ENCODE measurements around the gene BCL2L12.

The BCL2L12 gene

GRCh38 chr19:49679771-49680413 is 14.2 kb downstream of the BCL2L12 start:
- in situ Hi-C loops (cut with HindIII; ENCODE audit: low sequenced_read_pairs) = no loop called here
- DNase-seq (ENCODE audit: low read depth) = no peak
- no peak for TF ChIP-seq CTCF (IDR thresholded peaks at IDR 0.05; ENCODE audit: low read depth, low read length, missing control alignments)
- H3K4me3 ChIP-seq (ENCODE audit: low read depth, low read length) = peak overlapping the region; percentile 14

GRCh38 chr19:49680421-49681351 is 15.0 kb downstream of the BCL2L12 start:
- TF ChIP-seq CTCF (IDR thresholded peaks at IDR 0.05; ENCODE audit: low read depth, low read length, missing control alignments) = peak; percentile 100
- peak overlapping the region; percentile 14 for H3K4me3 ChIP-seq (ENCODE audit: low read depth, low read length)
- in situ Hi-C loops (cut with HindIII; ENCODE audit: low sequenced_read_pairs) = no loop called here
- peak; percentile 67 for DNase-seq (ENCODE audit: low read depth)

- no peak overlapping the region for H3K4me3 ChIP-seq (ENCODE audit: low read depth, low read length)
- in situ Hi-C loops (cut with HindIII; ENCODE audit: low sequenced_read_pairs) = no loop called here
- DNase-seq (ENCODE audit: low read depth) = no peak
- no peak for TF ChIP-seq CTCF (IDR thresholded peaks at IDR 0.05; ENCODE audit: low read depth, low read length, missing control alignments)
Measured at GRCh38 chr19:49681830-49682229, 16.1 kb downstream of the BCL2L12 start.

- no peak for DNase-seq (ENCODE audit: low read depth)
- in situ Hi-C loops (cut with HindIII; ENCODE audit: low sequenced_read_pairs) = no loop called here
- TF ChIP-seq CTCF (IDR thresholded peaks at IDR 0.05; ENCODE audit: low read depth, low read length, missing control alignments) = no peak
- H3K4me3 ChIP-seq (ENCODE audit: low read depth, low read length) = no peak overlapping the region
Measured at GRCh38 chr19:49682274-49682673, 16.5 kb downstream of the BCL2L12 start.

GRCh38 chr19:49683814-49684250 is 18.1 kb downstream of the BCL2L12 start:
- in situ Hi-C loops (cut with HindIII; ENCODE audit: low sequenced_read_pairs) = no loop called here
- H3K4me3 ChIP-seq (ENCODE audit: low read depth, low read length) = no peak overlapping the region
- TF ChIP-seq CTCF (IDR thresholded peaks at IDR 0.05; ENCODE audit: low read depth, low read length, missing control alignments) = no peak
- DNase-seq (ENCODE audit: low read depth) = no peak

GRCh38 chr19:49684251-49684982 is 18.7 kb downstream of the BCL2L12 start:
- TF ChIP-seq CTCF (IDR thresholded peaks at IDR 0.05; ENCODE audit: low read depth, low read length, missing control alignments) = peak; percentile 50
- DNase-seq (ENCODE audit: low read depth) = no peak
- in situ Hi-C loops (cut with HindIII; ENCODE audit: low sequenced_read_pairs) = no loop called here
- H3K4me3 ChIP-seq (ENCODE audit: low read depth, low read length) = no peak overlapping the region

Data from astrocyte of the cerebellum (primary cell).